Upper lobe of left lung (tissue), 6 donors: ENCODE measurements around the gene CMTM7. TPM values are rescaled to one million over a fixed set of nuclear protein-coding genes. Genes with fewer than 3 reads are reported as not detected.
A peak's percentile ranks its signal among the peaks of the same experiment; 100 is the strongest.

ENCODE experiments used
- ATAC-seq, 2 donors: fragments of 200-7000 bp; cut with Tn5 transposase; one replicate each; pipeline ENCODE4 v1.9.1; 2022; ENCODE audit warnings: mild to moderate bottlenecking in 2 of 2, moderate library complexity in 2 of 2; ENCODE audit not compliant: low FRiP score in 2 of 2
- DNase-seq, 2 donors: peaks; one replicate each; pipeline ENCODE4 v3.0.0-alpha.2; 2019 to 2020
- H3K27ac ChIP-seq, 4 donors: fragments of 200-600 bp; sonication (generic); one replicate each; pipeline ENCODE4 v1.5.1; 2016 to 2019
- H3K27me3 ChIP-seq, 4 donors: fragments of 200-600 bp; sonication (generic); one replicate each; pipeline ENCODE4 v1.5.1; 2017 to 2019
- H3K36me3 ChIP-seq, 4 donors: fragments of 200-600 bp; sonication (generic); one replicate each; pipeline ENCODE4 v1.5.1; 2016 to 2019
- H3K4me1 ChIP-seq, 4 donors: fragments of 200-600 bp; sonication (generic); one replicate each; pipeline ENCODE4 v1.5.1; 2018 to 2019
- H3K4me3 ChIP-seq, 4 donors: fragments of 200-600 bp; sonication (generic); one replicate each; pipeline ENCODE4 v1.5.1; 2017 to 2019; ENCODE audit warnings: mild to moderate bottlenecking in 2 of 4, moderate library complexity in 1 of 4
- H3K9me3 ChIP-seq, 4 donors: fragments of 200-600 bp; sonication (generic); one replicate each; pipeline ENCODE4 v1.5.1; 2018 to 2019
- EP300 ChIP-seq, 4 donors: sonication (generic); formaldehyde crosslinking; IDR thresholded peaks; one replicate each; pipeline ENCODE4 v1.5.1; 2017; ENCODE audit warnings: antibody characterized with exemption in 4 of 4, control low read depth in 2 of 4
- POLR2A ChIP-seq, 4 donors: fragments of 450-650 bp; IDR thresholded peaks; one replicate each; pipeline ENCODE4 v1.5.1; 2016 to 2017; ENCODE audit warnings: antibody characterized with exemption in 4 of 4, mild to moderate bottlenecking in 2 of 4
- POLR2AphosphoS5 ChIP-seq, 2 donors: sonication (generic); formaldehyde crosslinking; IDR thresholded peaks; one replicate each; pipeline ENCODE4 v1.5.1; 2017; ENCODE audit warnings: antibody characterized with exemption in 2 of 2
- WGBS, 2 donors: methylation state at CpG; one replicate each; pipeline ENCODE4 v1.1.5; 2017 to 2018; 5-methylcytosine and 5-hydroxymethylcytosine counted together
- total RNA-seq, 6 donors: library from RNA; depleted of rRNA in 4 of 6; stranded (reverse); fragments of >200 nt in 4 of 6; gene quantifications; one replicate each; pipeline versions ENCODE4 v1.1.0 to v1.2.1, GENCODE V29; 2016 to 2021
- TF ChIP-seq, protein P1 (sequence below), 6 experiments: fragments of 450-650 bp in 4 of 6; fragments of 200-600 bp in 2 of 6; sonication (generic) in 2 of 6; IDR thresholded peaks; one replicate each; pipeline ENCODE4 v1.5.1; 2016 to 2019; ENCODE audit warnings: antibody characterized with exemption in 6 of 6
- donor health status: DM: no; HTN: no; CAD: no; lungs with moderate emphysema.
- donor health status: DM: no; HTN: yes; CAD: no; lungs with severe emphysema.

The CMTM7 gene
- total RNA-seq, 6 donors from 2014 or later = 39.4 to 103 (median 49.7) TPM

DNA sequence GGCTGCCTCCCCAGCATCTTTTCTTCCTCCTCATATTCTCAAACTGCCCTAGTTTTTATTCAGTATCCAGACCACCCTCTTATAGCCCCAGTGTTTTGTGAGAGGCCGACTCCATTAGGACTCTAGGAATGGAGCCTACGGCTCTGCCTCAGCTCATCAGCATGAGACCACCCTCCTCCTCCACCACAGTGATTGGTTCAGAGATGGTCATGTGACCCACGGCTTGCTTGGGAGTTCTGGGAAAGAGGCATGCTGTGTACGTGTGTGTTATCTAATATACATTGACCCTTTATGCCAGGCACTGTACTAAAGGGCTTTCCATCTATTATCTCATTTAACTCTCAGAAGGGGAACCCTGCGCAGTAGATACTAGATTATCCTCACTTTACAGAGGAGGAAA lies 17.8 kb upstream of the CMTM7 start:
- 70 to 86% methylated on average over 5 of the region's 5 CpGs for WGBS, 2 donors
- ATAC-seq (no peak), DNase-seq (no peak)
- peaks cover 0 to 15% (median 0%) of the 10 kb centered on the region in 4 donors for H3K36me3 ChIP-seq
- no peaks in the 10 kb centered on the region for H3K9me3 ChIP-seq
- no peak overlapping the region for H3K27ac ChIP-seq
- no peaks in the 10 kb centered on the region for H3K27me3 ChIP-seq
- H3K4me3 ChIP-seq = no peak overlapping the region
- no peaks in the 10 kb centered on the region for H3K4me1 ChIP-seq
- TF ChIP-seq, protein P1, sequence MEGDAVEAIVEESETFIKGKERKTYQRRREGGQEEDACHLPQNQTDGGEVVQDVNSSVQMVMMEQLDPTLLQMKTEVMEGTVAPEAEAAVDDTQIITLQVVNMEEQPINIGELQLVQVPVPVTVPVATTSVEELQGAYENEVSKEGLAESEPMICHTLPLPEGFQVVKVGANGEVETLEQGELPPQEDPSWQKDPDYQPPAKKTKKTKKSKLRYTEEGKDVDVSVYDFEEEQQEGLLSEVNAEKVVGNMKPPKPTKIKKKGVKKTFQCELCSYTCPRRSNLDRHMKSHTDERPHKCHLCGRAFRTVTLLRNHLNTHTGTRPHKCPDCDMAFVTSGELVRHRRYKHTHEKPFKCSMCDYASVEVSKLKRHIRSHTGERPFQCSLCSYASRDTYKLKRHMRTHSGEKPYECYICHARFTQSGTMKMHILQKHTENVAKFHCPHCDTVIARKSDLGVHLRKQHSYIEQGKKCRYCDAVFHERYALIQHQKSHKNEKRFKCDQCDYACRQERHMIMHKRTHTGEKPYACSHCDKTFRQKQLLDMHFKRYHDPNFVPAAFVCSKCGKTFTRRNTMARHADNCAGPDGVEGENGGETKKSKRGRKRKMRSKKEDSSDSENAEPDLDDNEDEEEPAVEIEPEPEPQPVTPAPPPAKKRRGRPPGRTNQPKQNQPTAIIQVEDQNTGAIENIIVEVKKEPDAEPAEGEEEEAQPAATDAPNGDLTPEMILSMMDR (IDR thresholded peaks at IDR 0.05) = no peak
- TF ChIP-seq POLR2A (IDR thresholded peaks at IDR 0.05) (no peak), EP300 (IDR thresholded peaks at IDR 0.05) (no peak), POLR2AphosphoS5 (IDR thresholded peaks at IDR 0.05) (no peak)

GRCh38 chr3:32374788-32375595 lies 16.7 kb upstream of the CMTM7 start:
- H3K4me3 ChIP-seq = no peak overlapping the region
- no peak overlapping the region for H3K27ac ChIP-seq
- TF ChIP-seq, protein P1 (IDR thresholded peaks at IDR 0.05) = peak; percentile 43 to 70 (median 66)
- TF ChIP-seq POLR2AphosphoS5 (IDR thresholded peaks at IDR 0.05) (no peak), EP300 (IDR thresholded peaks at IDR 0.05) (no peak), POLR2A (IDR thresholded peaks at IDR 0.05) (no peak)
- WGBS, 2 donors = 61 to 65% methylated on average over 12 of the region's 12 CpGs
- DNase-seq = peak in 1 of 2 donors; percentile 43
- peak; percentile 75 to 90 for ATAC-seq
- H3K4me1 ChIP-seq = no peaks in the 10 kb centered on the region
- H3K36me3 ChIP-seq = peaks cover 0 to 10% (median 0%) of the 10 kb centered on the region in 4 donors
- H3K27me3 ChIP-seq = no peaks in the 10 kb centered on the region
- H3K9me3 ChIP-seq = no peaks in the 10 kb centered on the region

- 87 to 92% methylated on average over 5 of the region's 5 CpGs for WGBS, 2 donors
Measured at GRCh38 chr3:32375596-32375930, 16.1 kb upstream of the CMTM7 start.

DNA sequence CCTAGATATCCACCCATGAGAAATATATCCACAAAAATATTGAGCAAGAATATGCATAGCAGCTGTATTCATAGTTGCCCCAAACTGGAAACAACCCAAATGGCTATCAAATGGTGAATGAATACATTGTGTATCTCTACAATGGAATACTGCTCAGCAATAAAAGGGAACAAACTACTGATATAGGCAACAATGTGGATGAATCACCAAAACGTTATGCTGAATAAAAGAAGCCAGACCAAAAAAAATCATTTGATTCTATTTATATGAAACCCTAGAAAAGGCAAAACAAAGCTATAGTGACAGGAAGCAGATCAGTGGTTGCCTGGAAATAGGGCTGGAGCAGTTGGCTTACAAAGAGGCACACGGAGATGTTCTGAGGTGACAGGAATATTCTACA lies 15.5 kb upstream of the CMTM7 start:
- DNase-seq = no peak
- 67 to 72% methylated on average over 2 of the region's 2 CpGs for WGBS, 2 donors

More at GRCh38 chr3:32375596-32375930, 16.1 kb upstream of the CMTM7 start:
- H3K4me3 ChIP-seq = no peak overlapping the region
- H3K9me3 ChIP-seq = no peaks in the 10 kb centered on the region
- DNase-seq (no peak), ATAC-seq (no peak)
- H3K27ac ChIP-seq = no peak overlapping the region
- TF ChIP-seq POLR2AphosphoS5 (IDR thresholded peaks at IDR 0.05) (no peak), POLR2A (IDR thresholded peaks at IDR 0.05) (no peak), EP300 (IDR thresholded peaks at IDR 0.05) (no peak)
- TF ChIP-seq, protein P1 (IDR thresholded peaks at IDR 0.05) = no peak
- no peaks in the 10 kb centered on the region for H3K4me1 ChIP-seq
- no peaks in the 10 kb centered on the region for H3K27me3 ChIP-seq
- peaks cover 0 to 6% (median 0%) of the 10 kb centered on the region in 4 donors for H3K36me3 ChIP-seq

More for the DNA sequence above, 15.5 kb upstream of the CMTM7 start:
- no peak for ATAC-seq
- no peaks in the 10 kb centered on the region for H3K4me1 ChIP-seq
- H3K4me3 ChIP-seq = no peak overlapping the region
- H3K27ac ChIP-seq = no peak overlapping the region
- H3K27me3 ChIP-seq = no peaks in the 10 kb centered on the region
- H3K9me3 ChIP-seq = no peaks in the 10 kb centered on the region
- TF ChIP-seq POLR2AphosphoS5 (IDR thresholded peaks at IDR 0.05) (no peak), EP300 (IDR thresholded peaks at IDR 0.05) (no peak), POLR2A (IDR thresholded peaks at IDR 0.05) (no peak)
- TF ChIP-seq, protein P1 (IDR thresholded peaks at IDR 0.05) = no peak
- H3K36me3 ChIP-seq = peaks cover 0 to 6% (median 0%) of the 10 kb centered on the region in 4 donors
